ENCODE results near the gene ITIH1.
"Not testable (repeated sequence)": the region's sequence is repeated elsewhere in the genome, so short reads cannot be mapped to it uniquely, and the experiment has no call there.

Gene ITIH1

GRCh38 chr3:52774901-52775864, 2.2 kb upstream of the ITIH1 start:
- DNase-seq = no peak

- no peak for DNase-seq
Observed at GRCh38 chr3:52775877-52776276, 1.5 kb upstream of the ITIH1 start.

- not testable (repeated sequence) for DNase-seq
Observed at GRCh38 chr3:52776486-52776885, 913 bp upstream of the ITIH1 start.

- no peak for DNase-seq
Observed at GRCh38 chr3:52777959-52778805, 783 bp downstream of the ITIH1 start.

GRCh38 chr3:52779011-52779836, 1.8 kb downstream of the ITIH1 start:
- no peak for DNase-seq

GRCh38 chr3:52779837-52780585, 2.6 kb downstream of the ITIH1 start:
- no peak for DNase-seq

GRCh38 chr3:52781741-52782140, 4.3 kb downstream of the ITIH1 start:
- DNase-seq = no peak

- DNase-seq = no peak
Observed at GRCh38 chr3:52782412-52783210, 5.2 kb downstream of the ITIH1 start.

- DNase-seq = no peak
Observed at GRCh38 chr3:52783211-52783555, 5.8 kb downstream of the ITIH1 start.

GRCh38 chr3:52784021-52784621, 6.7 kb downstream of the ITIH1 start:
- no peak for DNase-seq

GRCh38 chr3:52784931-52785590, 7.7 kb downstream of the ITIH1 start:
- DNase-seq = no peak

- no peak for DNase-seq
Observed at GRCh38 chr3:52786330-52787215, 9.2 kb downstream of the ITIH1 start.

- no peak for DNase-seq
Observed at GRCh38 chr3:52787246-52787645, 9.8 kb downstream of the ITIH1 start.

GRCh38 chr3:52787672-52788625, 10.6 kb downstream of the ITIH1 start:
- DNase-seq = no peak

GRCh38 chr3:52788890-52789745, 11.7 kb downstream of the ITIH1 start:
- DNase-seq = no peak

- DNase-seq = no peak
Observed at GRCh38 chr3:52789746-52790040, 12.3 kb downstream of the ITIH1 start.

GRCh38 chr3:52790337-52790736, 12.9 kb downstream of the ITIH1 start:
- no peak for DNase-seq

All from NCI-H524 treated with DMSO at 0.1 percent for 48 hours (cell line).